ENCODE measurements around the gene TSHZ3.

TSHZ3 gene

DNA sequence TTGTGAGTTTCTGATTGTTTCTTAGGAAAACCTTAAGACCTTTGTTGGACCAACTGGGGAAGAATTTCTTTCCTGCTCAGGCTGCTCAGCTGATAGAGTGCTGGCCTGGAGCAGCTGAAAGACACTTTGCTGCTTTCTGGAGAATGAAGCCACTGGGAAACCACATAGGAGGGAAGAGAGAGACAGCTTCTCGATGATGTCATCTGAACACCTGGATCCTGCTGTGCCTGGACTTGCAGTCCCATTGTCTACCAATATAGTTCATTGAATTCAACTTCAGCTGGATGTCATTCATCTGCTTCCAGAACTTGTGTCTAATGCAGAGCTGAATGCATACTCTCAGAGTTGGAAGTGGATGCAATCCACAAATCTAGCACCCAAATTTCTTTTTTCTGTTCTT is 34.3 kb upstream of the TSHZ3 start:
- Histone ChIP-seq H3K4me1 (ENCODE audit: control insufficient read depth in 5 of 5, insufficient read depth in 5 of 5, low read length in 5 of 5) (no peaks in the 10 kb centered on the region), H3K36me3 (ENCODE audit: control insufficient read depth in 5 of 5, insufficient read depth in 5 of 5, low read length in 5 of 5) (no peaks in the 10 kb centered on the region), H3K27me3 (ENCODE audit: control insufficient read depth in 5 of 5, insufficient read depth in 4 of 5, low read length in 5 of 5) (peaks cover 0 to 11% (median 2%) of the 10 kb centered on the region in 5 donors), H3K4me3 (ENCODE audit: low read depth in 1 of 5, low read length in 5 of 5) (no peak overlapping the region), H3K27ac (ENCODE audit: low read depth, low read length) (no peak overlapping the region), H3K9me3 (ENCODE audit: control insufficient read depth in 5 of 5, low read length in 5 of 5) (no peaks in the 10 kb centered on the region), H3K9ac (ENCODE audit: low read length in 5 of 5) (no peak overlapping the region)

DNA sequence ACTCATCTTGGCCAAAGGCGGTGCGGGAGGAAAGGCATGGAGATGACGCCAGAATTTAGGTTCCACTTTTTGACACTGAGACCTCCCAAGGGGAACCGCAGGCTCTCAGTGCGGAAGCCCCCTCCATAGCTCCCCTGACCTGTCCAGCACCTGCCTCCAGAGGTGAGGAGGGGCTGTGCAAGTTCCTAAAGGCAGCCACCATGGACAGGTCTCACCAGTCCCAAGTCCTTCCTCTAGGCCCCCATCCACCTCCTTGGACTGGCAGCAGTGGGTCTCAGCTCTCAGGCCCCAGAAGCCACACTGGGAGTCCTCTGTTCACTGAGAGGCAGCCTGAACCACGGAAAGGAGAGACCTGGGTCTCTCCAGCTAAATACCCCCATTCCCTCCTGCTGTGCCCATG is 31.6 kb upstream of the TSHZ3 start:
- Histone ChIP-seq H3K9me3 (ENCODE audit: control insufficient read depth in 5 of 5, low read length in 5 of 5) (no peaks in the 10 kb centered on the region), H3K4me3 (ENCODE audit: low read depth in 1 of 5, low read length in 5 of 5) (no peak overlapping the region), H3K27me3 (ENCODE audit: control insufficient read depth in 5 of 5, insufficient read depth in 4 of 5, low read length in 5 of 5) (peaks cover 0 to 11% (median 2%) of the 10 kb centered on the region in 5 donors), H3K36me3 (ENCODE audit: control insufficient read depth in 5 of 5, insufficient read depth in 5 of 5, low read length in 5 of 5) (no peaks in the 10 kb centered on the region), H3K9ac (ENCODE audit: low read length in 5 of 5) (no peak overlapping the region), H3K4me1 (ENCODE audit: control insufficient read depth in 5 of 5, insufficient read depth in 5 of 5, low read length in 5 of 5) (no peaks in the 10 kb centered on the region), H3K27ac (ENCODE audit: low read depth, low read length) (no peak overlapping the region)

DNA sequence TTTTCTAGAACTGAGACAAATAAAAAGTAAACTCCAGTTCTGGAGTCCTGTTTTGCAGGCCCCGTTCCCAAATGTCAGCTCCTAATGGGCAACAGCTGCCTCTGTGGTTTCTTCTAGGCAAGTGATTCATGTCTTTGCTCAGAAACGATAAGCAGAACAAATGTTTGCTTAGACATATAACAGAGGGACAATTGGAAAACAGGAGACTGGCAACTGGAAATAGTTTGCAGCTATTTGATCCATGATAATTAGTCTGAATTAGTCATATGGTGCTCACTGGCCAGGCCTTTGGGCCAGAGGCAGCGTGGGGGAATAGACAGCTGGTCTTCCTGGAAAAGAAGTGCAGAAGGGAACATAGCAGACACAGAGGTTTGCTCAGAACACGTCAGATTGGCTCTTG is 29.2 kb upstream of the TSHZ3 start:
- Histone ChIP-seq H3K27me3 (ENCODE audit: control insufficient read depth in 5 of 5, insufficient read depth in 4 of 5, low read length in 5 of 5) (peaks cover 0 to 11% (median 2%) of the 10 kb centered on the region in 5 donors), H3K27ac (ENCODE audit: low read depth, low read length) (no peak overlapping the region), H3K9me3 (ENCODE audit: control insufficient read depth in 5 of 5, low read length in 5 of 5) (peaks cover 0 to 8% (median 0%) of the 10 kb centered on the region in 5 donors), H3K4me3 (ENCODE audit: low read depth in 1 of 5, low read length in 5 of 5) (no peak overlapping the region), H3K9ac (ENCODE audit: low read length in 5 of 5) (no peak overlapping the region), H3K4me1 (ENCODE audit: control insufficient read depth in 5 of 5, insufficient read depth in 5 of 5, low read length in 5 of 5) (no peaks in the 10 kb centered on the region), H3K36me3 (ENCODE audit: control insufficient read depth in 5 of 5, insufficient read depth in 5 of 5, low read length in 5 of 5) (no peaks in the 10 kb centered on the region)

- peaks cover 0 to 9% (median 2%) of the 10 kb centered on the region in 5 donors for H3K27me3 ChIP-seq (ENCODE audit: control insufficient read depth in 5 of 5, insufficient read depth in 4 of 5, low read length in 5 of 5)
- H3K4me1 ChIP-seq (ENCODE audit: control insufficient read depth in 5 of 5, insufficient read depth in 5 of 5, low read length in 5 of 5): no peaks in the 10 kb centered on the region
- no peaks in the 10 kb centered on the region for H3K36me3 ChIP-seq (ENCODE audit: control insufficient read depth in 5 of 5, insufficient read depth in 5 of 5, low read length in 5 of 5)
- H3K9ac ChIP-seq (ENCODE audit: low read length in 5 of 5): no peak overlapping the region
- H3K27ac ChIP-seq (ENCODE audit: low read depth, low read length): no peak overlapping the region
- H3K9me3 ChIP-seq (ENCODE audit: control insufficient read depth in 5 of 5, low read length in 5 of 5): peaks cover 3 to 14% (median 6%) of the 10 kb centered on the region in 5 donors
- H3K4me3 ChIP-seq (ENCODE audit: low read depth in 1 of 5, low read length in 5 of 5): no peak overlapping the region
Observed at GRCh38 chr19:31377736-31378135, 28.5 kb upstream of the TSHZ3 start.

DNA sequence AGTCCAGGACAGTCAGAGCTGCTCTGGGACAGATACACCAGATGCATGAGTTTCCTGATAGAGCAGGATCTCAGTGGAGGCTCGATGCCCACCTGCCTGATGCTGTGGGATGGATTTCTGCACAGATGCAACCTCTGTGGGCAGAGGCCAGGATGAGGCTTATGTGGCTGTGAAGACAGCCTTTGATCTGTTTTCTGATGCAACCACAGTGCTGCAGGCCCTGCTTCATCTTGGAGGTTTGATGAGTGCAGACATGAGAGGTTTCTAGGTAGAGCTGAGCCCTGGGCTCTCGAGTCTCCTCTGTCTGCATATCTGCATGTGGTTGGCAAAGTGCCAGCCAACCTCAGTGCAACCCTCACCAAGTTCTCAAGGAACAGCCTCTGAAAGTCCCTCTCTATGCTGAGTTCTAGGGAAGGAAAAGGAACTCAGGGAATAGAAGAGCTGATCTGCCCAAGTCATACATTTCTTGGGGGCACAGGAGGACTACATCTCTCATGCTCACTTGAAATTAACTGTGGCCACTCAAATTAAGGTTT is 23.1 kb upstream of the TSHZ3 start:
- H3K27me3 ChIP-seq (ENCODE audit: control insufficient read depth in 5 of 5, insufficient read depth in 4 of 5, low read length in 5 of 5): no peaks in the 10 kb centered on the region
- no peak overlapping the region for H3K27ac ChIP-seq (ENCODE audit: low read depth, low read length)
- no peak overlapping the region for H3K9ac ChIP-seq (ENCODE audit: low read length in 5 of 5)
- H3K9me3 ChIP-seq (ENCODE audit: control insufficient read depth in 5 of 5, low read length in 5 of 5): peaks cover 3 to 16% (median 9%) of the 10 kb centered on the region in 5 donors
- H3K36me3 ChIP-seq (ENCODE audit: control insufficient read depth in 5 of 5, insufficient read depth in 5 of 5, low read length in 5 of 5): no peaks in the 10 kb centered on the region
- H3K4me3 ChIP-seq (ENCODE audit: low read depth in 1 of 5, low read length in 5 of 5): no peak overlapping the region
- no peaks in the 10 kb centered on the region for H3K4me1 ChIP-seq (ENCODE audit: control insufficient read depth in 5 of 5, insufficient read depth in 5 of 5, low read length in 5 of 5)

DNA sequence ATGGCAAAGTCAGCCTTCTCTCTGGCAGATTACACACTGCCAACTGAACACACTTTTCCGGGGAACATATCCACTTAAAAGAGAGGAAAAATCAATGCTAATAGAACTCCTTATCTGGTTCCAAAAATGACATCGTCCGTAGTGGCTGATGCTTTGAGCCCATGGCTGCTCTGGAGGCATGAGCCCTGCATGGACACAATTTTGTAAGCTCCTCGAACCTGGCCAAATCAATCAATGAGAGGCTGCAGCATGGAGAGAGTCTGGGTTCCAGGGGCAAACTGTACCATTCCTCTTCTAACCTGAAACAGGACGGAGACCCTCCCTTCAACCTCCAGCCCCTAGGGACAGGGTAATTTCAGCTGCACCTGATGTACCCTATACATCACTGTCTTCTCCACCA is 21.0 kb upstream of the TSHZ3 start:
- Histone ChIP-seq H3K36me3 (ENCODE audit: control insufficient read depth in 5 of 5, insufficient read depth in 5 of 5, low read length in 5 of 5) (no peaks in the 10 kb centered on the region), H3K9ac (ENCODE audit: low read length in 5 of 5) (no peak overlapping the region), H3K4me3 (ENCODE audit: low read depth in 1 of 5, low read length in 5 of 5) (no peak overlapping the region), H3K4me1 (ENCODE audit: control insufficient read depth in 5 of 5, insufficient read depth in 5 of 5, low read length in 5 of 5) (no peaks in the 10 kb centered on the region), H3K27ac (ENCODE audit: low read depth, low read length) (no peak overlapping the region), H3K27me3 (ENCODE audit: control insufficient read depth in 5 of 5, insufficient read depth in 4 of 5, low read length in 5 of 5) (no peaks in the 10 kb centered on the region), H3K9me3 (ENCODE audit: control insufficient read depth in 5 of 5, low read length in 5 of 5) (peaks cover 3 to 16% (median 9%) of the 10 kb centered on the region in 5 donors)

- Histone ChIP-seq H3K4me1 (ENCODE audit: control insufficient read depth in 5 of 5, insufficient read depth in 5 of 5, low read length in 5 of 5) (no peaks in the 10 kb centered on the region), H3K4me3 (ENCODE audit: low read depth in 1 of 5, low read length in 5 of 5) (no peak overlapping the region), H3K27ac (ENCODE audit: low read depth, low read length) (no peak overlapping the region), H3K9me3 (ENCODE audit: control insufficient read depth in 5 of 5, low read length in 5 of 5) (no peaks in the 10 kb centered on the region), H3K36me3 (ENCODE audit: control insufficient read depth in 5 of 5, insufficient read depth in 5 of 5, low read length in 5 of 5) (peaks cover 0 to 2% (median 0%) of the 10 kb centered on the region in 5 donors), H3K27me3 (ENCODE audit: control insufficient read depth in 5 of 5, insufficient read depth in 4 of 5, low read length in 5 of 5) (no peaks in the 10 kb centered on the region), H3K9ac (ENCODE audit: low read length in 5 of 5) (no peak overlapping the region)
Observed at GRCh38 chr19:31364963-31365362, 15.7 kb upstream of the TSHZ3 start.

GRCh38 chr19:31361728-31362127 is 12.5 kb upstream of the TSHZ3 start:
- no peak overlapping the region for H3K4me3 ChIP-seq (ENCODE audit: low read depth in 1 of 5, low read length in 5 of 5)

DNA sequence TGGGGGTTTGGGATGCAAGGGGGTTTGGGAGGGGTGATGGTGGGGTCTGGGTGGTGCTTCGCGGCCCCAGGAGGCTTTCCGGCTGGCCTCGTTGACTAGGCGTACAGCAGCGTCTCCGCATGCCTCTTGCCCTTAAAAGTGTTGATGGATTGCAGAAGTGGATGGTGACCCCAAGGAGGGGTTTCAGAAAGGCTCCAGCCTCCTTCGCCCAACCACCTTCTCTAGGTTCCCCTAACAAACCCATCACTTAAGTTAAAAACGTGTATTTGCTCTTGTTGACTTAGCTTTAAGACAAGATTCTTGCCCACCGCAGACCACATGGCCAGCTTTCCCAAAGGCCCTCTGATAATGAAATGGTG is 8.1 kb upstream of the TSHZ3 start:
- Histone ChIP-seq H3K36me3 (ENCODE audit: control insufficient read depth in 5 of 5, insufficient read depth in 5 of 5, low read length in 5 of 5) (peaks cover 0 to 2% (median 0%) of the 10 kb centered on the region in 5 donors), H3K4me1 (ENCODE audit: control insufficient read depth in 5 of 5, insufficient read depth in 5 of 5, low read length in 5 of 5) (peaks cover 0 to 6% (median 0%) of the 10 kb centered on the region in 5 donors), H3K9me3 (ENCODE audit: control insufficient read depth in 5 of 5, low read length in 5 of 5) (no peaks in the 10 kb centered on the region), H3K4me3 (ENCODE audit: low read depth in 1 of 5, low read length in 5 of 5) (no peak overlapping the region), H3K9ac (ENCODE audit: low read length in 5 of 5) (no peak overlapping the region), H3K27me3 (ENCODE audit: control insufficient read depth in 5 of 5, insufficient read depth in 4 of 5, low read length in 5 of 5) (peaks cover 9 to 43% (median 29%) of the 10 kb centered on the region in 5 donors), H3K27ac (ENCODE audit: low read depth, low read length) (no peak overlapping the region)

More at GRCh38 chr19:31361728-31362127, 12.5 kb upstream of the TSHZ3 start:
- peaks cover under 1 to 11% (median 6%) of the 10 kb centered on the region in 5 donors for H3K27me3 ChIP-seq (ENCODE audit: control insufficient read depth in 5 of 5, insufficient read depth in 4 of 5, low read length in 5 of 5)
- H3K9ac ChIP-seq (ENCODE audit: low read length in 5 of 5): no peak overlapping the region
- H3K9me3 ChIP-seq (ENCODE audit: control insufficient read depth in 5 of 5, low read length in 5 of 5): no peaks in the 10 kb centered on the region
- peaks cover 0 to 3% (median 0%) of the 10 kb centered on the region in 5 donors for H3K4me1 ChIP-seq (ENCODE audit: control insufficient read depth in 5 of 5, insufficient read depth in 5 of 5, low read length in 5 of 5)
- peaks cover 0 to 2% (median 0%) of the 10 kb centered on the region in 5 donors for H3K36me3 ChIP-seq (ENCODE audit: control insufficient read depth in 5 of 5, insufficient read depth in 5 of 5, low read length in 5 of 5)
- no peak overlapping the region for H3K27ac ChIP-seq (ENCODE audit: low read depth, low read length)

GRCh38 chr19:31356587-31357314 is 7.5 kb upstream of the TSHZ3 start:
- Histone ChIP-seq H3K4me1 (ENCODE audit: control insufficient read depth in 5 of 5, insufficient read depth in 5 of 5, low read length in 5 of 5) (peaks cover 0 to 11% (median 3%) of the 10 kb centered on the region in 5 donors), H3K4me3 (ENCODE audit: low read depth in 1 of 5, low read length in 5 of 5) (no peak overlapping the region), H3K36me3 (ENCODE audit: control insufficient read depth in 5 of 5, insufficient read depth in 5 of 5, low read length in 5 of 5) (no peaks in the 10 kb centered on the region), H3K9me3 (ENCODE audit: control insufficient read depth in 5 of 5, low read length in 5 of 5) (no peaks in the 10 kb centered on the region), H3K27me3 (ENCODE audit: control insufficient read depth in 5 of 5, insufficient read depth in 4 of 5, low read length in 5 of 5) (peaks cover 9 to 43% (median 29%) of the 10 kb centered on the region in 5 donors), H3K27ac (ENCODE audit: low read depth, low read length) (no peak overlapping the region), H3K9ac (ENCODE audit: low read length in 5 of 5) (no peak overlapping the region)
